ENCODE measurements around the gene MPST. TPM values are rescaled to one million over a fixed set of nuclear protein-coding genes. Genes with fewer than 3 reads are reported as not detected.

The MPST gene
- total RNA-seq, 2 donors from 2014 or later = 102 to 116 TPM

DNA sequence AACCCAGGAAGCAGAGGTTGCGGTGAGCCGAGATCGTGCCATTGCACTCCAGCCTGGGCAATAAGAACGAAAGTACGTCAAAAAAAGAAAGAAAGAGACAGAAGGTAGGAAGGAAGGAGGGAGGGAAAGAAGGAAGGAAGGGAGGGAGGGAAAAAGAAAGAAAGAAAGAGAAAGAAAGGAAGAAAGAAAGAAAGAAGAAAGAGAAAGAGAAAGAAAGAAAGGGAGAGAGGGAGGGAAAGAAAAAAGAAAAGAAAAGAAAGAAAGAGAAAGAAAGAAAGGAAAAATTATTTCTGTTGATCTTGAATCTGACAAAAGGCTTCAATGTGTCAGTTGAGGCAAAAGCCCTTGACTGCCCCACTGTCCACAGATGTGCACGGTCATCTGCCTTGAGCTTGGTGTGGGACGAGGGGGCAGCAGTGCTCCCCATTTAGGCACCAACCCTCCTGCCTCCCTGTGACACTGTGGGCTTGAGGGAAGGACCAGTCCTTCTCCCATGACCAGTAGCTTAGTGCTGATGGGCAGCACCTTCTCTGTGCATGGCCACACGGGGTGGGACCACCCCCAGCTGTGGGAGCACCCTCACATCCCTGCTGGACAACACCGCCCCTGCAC is 56.4 kb downstream of the MPST start:
- H3K4me3 ChIP-seq = no peak overlapping the region
- H3K27me3 ChIP-seq = no peaks in the 10 kb centered on the region

DNA sequence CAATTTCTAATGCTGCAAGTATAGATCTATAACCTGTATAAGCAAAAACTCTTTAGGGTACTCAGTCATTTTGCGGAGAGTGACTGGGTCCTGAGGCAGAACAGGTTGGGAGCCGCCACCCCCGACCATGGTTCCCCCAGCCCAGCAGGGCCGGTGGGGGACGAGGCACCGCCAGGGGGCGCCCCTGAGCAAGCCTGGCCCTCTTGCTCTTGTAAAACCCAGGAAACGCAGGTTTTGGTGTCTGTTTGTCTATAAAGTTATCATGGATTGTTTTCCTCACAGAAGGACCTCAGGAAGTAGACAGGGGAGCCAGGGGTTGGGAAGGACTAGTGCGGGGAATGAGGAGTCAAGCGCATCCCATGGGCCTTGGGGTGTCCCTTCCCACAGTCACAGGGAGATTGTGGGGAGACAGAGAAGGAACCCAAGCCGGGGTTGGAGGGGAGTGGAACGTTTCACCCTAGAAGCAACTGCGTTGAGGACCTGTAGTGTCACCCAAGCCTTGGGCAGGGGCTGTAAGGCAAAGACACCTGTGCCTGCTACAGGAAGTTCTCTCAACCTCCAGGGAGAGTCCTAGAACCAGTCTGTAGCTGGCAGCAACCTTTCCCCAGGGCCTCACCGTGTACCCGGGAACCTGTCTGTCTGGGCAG is 58.4 kb downstream of the MPST start:
- Histone ChIP-seq H3K27ac (no peak overlapping the region), H3K36me3 (no peaks in the 10 kb centered on the region), H3K4me1 (no peaks in the 10 kb centered on the region), H3K4me3 (no peak overlapping the region), H3K27me3 (no peaks in the 10 kb centered on the region), H3K9me3 (no peaks in the 10 kb centered on the region)
- TF ChIP-seq, protein P1, sequence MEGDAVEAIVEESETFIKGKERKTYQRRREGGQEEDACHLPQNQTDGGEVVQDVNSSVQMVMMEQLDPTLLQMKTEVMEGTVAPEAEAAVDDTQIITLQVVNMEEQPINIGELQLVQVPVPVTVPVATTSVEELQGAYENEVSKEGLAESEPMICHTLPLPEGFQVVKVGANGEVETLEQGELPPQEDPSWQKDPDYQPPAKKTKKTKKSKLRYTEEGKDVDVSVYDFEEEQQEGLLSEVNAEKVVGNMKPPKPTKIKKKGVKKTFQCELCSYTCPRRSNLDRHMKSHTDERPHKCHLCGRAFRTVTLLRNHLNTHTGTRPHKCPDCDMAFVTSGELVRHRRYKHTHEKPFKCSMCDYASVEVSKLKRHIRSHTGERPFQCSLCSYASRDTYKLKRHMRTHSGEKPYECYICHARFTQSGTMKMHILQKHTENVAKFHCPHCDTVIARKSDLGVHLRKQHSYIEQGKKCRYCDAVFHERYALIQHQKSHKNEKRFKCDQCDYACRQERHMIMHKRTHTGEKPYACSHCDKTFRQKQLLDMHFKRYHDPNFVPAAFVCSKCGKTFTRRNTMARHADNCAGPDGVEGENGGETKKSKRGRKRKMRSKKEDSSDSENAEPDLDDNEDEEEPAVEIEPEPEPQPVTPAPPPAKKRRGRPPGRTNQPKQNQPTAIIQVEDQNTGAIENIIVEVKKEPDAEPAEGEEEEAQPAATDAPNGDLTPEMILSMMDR (IDR thresholded peaks at IDR 0.05) = peak; percentile 91 to 95
- peak; percentile 62 for DNase-seq (ENCODE audit: low spot score)

More for the DNA sequence above, 56.4 kb downstream of the MPST start:
- H3K27ac ChIP-seq = no peak overlapping the region
- no peaks in the 10 kb centered on the region for H3K9me3 ChIP-seq
- no peak for DNase-seq (ENCODE audit: low spot score)
- H3K4me1 ChIP-seq = no peaks in the 10 kb centered on the region
- TF ChIP-seq, protein P1 (IDR thresholded peaks at IDR 0.05) = no peak
- no peaks in the 10 kb centered on the region for H3K36me3 ChIP-seq

DNA sequence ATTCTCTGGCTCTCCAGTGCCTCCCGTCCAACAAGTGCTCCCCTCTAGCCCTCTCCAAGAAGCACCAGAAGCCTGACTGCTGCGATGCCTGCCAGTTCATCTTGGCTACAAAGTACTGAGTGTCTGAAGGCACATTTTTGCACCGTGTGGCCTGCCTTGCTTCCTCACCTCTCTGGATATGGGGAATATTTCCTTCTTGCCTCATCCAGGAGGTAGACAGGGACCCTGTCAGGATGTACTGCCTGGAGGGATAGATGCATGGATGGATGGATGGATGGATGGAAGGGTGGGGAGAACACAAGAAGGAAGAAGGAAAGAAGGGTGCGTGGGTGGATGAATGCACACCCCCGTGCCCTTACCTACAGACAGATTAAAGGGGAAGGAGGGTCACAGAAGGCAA is 59.6 kb downstream of the MPST start:
- Histone ChIP-seq H3K36me3 (no peaks in the 10 kb centered on the region), H3K4me3 (no peak overlapping the region), H3K27me3 (no peaks in the 10 kb centered on the region), H3K9me3 (no peaks in the 10 kb centered on the region), H3K4me1 (no peaks in the 10 kb centered on the region), H3K27ac (no peak overlapping the region)
- TF ChIP-seq, protein P1 (IDR thresholded peaks at IDR 0.05) = no peak
- DNase-seq (ENCODE audit: low spot score) = no peak

Other genes with a start within 250 kb of the MPST start
- gene IFT27, start 243.6 kb upstream of the MPST start, total RNA-seq = 10 to 100 TPM; 15.6 to 16.8 TPM
- not detected for gene PVALB, start 202.7 kb upstream of the MPST start, total RNA-seq
- gene NCF4, start 158.7 kb upstream of the MPST start, total RNA-seq = 1 to 10 TPM; 3.9 to 7.0 TPM
- gene CSF2RB, start 106.1 kb upstream of the MPST start, total RNA-seq = 1 to 10 TPM; 1.8 to 4.2 TPM
- gene TST, start 295 bp upstream of the MPST start, total RNA-seq = 10 to 100 TPM; 55.0 to 82.1 TPM
- gene KCTD17, start 32.0 kb downstream of the MPST start, total RNA-seq = 10 to 100 TPM; 44.9 to 54.8 TPM
- not detected for gene TMPRSS6, start 90.0 kb downstream of the MPST start, total RNA-seq
- 1 to 10 TPM in 1 of 2 donors, under 1 TPM in 1; 0.94 to 1.0 TPM for gene IL2RB, start 130.2 kb downstream of the MPST start, total RNA-seq
- gene C1QTNF6, start 168.5 kb downstream of the MPST start, total RNA-seq = 1 to 10 TPM; 1.6 to 2.2 TPM
- gene SSTR3, start 192.7 kb downstream of the MPST start, total RNA-seq = not detected
- gene RAC2, start 224.5 kb downstream of the MPST start, total RNA-seq = 10 to 100 TPM in 1 of 2 donors, 1 to 10 TPM in 1; 2.9 to 10.3 TPM